Liver (tissue), 3 donors: Measurements from ENCODE around the gene TYMP.

Source experiments
- CTCF ChIP-seq: fragments of 150-350 bp; IDR thresholded peaks from 2 replicates; pipeline ENCODE4 v1.5.1; 2017; ENCODE audit warnings: improper control_type of control experiment, low read depth, low read length; ENCODE audit not compliant: missing input control
- JUND ChIP-seq, 2 donors: IDR thresholded peaks; 2 replicates each; pipeline ENCODE4 v1.6.1; 2016; ENCODE audit warnings: antibody characterized with exemption in 2 of 2
- donor health status: healthy.
- donor health status: healthy.

DNA sequence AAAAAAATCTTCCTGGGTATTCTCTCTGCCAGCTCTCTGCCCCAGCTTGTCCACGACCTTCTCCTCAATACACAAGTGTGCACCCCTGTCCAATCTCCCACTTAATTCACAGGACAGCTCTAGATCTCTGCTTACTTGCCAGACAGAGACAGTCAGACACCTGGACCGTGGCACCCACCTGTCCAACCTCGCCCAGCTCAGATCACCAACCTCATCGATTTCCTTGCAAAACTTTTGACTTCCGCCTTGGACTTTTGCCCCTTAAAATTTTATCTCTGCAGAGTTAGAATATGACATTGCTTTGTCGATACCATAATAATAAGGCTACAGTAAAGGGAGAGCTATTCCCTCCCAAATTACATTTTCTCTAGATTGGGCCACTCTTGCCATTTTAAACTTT lies 32.7 kb downstream of the TYMP start:
- TF ChIP-seq JUND (IDR thresholded peaks at IDR 0.05) (no peak), CTCF (no peak)
